PFSK-1 (cell line): Measurements from ENCODE around the gene LOXL3.

Experiments used
- FOXP2 ChIP-seq: optimal IDR thresholded peaks from 2 replicates; pipeline ENCODE3; 2011; ENCODE audit warnings: borderline replicate concordance, control low read depth, inconsistent platforms; ENCODE audit not compliant: insufficient read depth; ENCODE audit errors: extremely low read length, extremely low read depth
- POLR2AphosphoS5 ChIP-seq: IDR thresholded peaks from 2 replicates; pipeline ENCODE4 v1.6.1; 2012; ENCODE audit warnings: low read depth, mild to moderate bottlenecking, control low read depth, low read length, moderate library complexity
- SIN3A ChIP-seq: IDR thresholded peaks from 2 replicates; pipeline ENCODE4 v1.6.1; 2012; ENCODE audit warnings: mild to moderate bottlenecking, low read length, moderate library complexity, borderline replicate concordance; ENCODE audit not compliant: insufficient read depth
- TAF1 ChIP-seq: IDR thresholded peaks from 2 replicates; pipeline ENCODE4 v1.6.1; 2012; ENCODE audit warnings: low read length, control low read depth, borderline replicate concordance; ENCODE audit not compliant: insufficient read depth
- TF ChIP-seq, protein P1 (sequence below), 2 experiments: IDR thresholded peaks; 2 replicates each; pipeline versions ENCODE4 v1.6.1 to v1.8.0; 2011 to 2012; ENCODE audit warnings: low read depth in 2 of 2, low read length in 2 of 2, control low read depth in 1 of 2, inconsistent platforms in 1 of 2, mild to moderate bottlenecking in 1 of 2, moderate library complexity in 1 of 2; ENCODE audit not compliant: insufficient read depth in 1 of 2

DNA sequence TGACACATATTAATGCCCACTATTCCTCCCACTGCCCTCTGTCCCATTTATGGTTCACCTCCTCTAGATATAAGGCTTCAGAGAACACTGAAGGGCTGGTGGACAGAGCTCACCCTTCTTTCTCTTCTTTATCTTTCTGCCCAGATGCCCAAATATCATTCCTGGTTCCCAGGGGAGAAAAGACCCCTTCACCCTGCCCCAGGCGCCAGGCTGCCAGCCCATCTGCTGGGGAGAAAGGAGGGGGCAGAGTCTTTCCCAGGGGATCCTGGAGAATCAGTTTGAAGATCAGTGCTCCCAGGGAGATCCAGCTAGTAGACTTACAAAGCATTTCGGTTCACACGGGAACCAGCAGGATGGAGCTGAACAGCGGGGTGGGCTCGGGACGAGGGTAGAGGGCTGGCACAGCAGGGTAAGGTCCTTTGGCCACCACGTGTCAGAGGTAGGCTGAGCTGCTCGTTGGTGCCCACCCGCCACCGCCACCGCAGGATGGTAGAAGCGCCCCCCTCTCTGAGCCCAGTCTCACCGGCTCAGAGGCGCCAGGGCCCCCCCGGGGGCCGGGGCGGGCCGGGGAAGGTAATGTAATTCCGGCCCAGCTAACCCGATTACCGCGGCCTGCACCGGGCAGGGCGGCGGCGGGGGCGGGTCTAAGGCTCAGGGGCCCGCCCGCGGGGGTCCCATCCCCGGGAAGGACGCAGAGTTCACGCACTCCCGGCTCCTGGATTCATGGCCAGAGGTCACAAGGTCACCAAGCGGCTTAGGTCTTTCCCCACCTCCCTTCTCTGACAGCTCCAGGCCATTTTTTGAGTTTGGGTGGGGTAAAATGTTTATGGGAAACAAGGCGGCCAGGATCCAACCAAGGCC is 40.8 kb downstream of the LOXL3 start:
- TF ChIP-seq, protein P1, sequence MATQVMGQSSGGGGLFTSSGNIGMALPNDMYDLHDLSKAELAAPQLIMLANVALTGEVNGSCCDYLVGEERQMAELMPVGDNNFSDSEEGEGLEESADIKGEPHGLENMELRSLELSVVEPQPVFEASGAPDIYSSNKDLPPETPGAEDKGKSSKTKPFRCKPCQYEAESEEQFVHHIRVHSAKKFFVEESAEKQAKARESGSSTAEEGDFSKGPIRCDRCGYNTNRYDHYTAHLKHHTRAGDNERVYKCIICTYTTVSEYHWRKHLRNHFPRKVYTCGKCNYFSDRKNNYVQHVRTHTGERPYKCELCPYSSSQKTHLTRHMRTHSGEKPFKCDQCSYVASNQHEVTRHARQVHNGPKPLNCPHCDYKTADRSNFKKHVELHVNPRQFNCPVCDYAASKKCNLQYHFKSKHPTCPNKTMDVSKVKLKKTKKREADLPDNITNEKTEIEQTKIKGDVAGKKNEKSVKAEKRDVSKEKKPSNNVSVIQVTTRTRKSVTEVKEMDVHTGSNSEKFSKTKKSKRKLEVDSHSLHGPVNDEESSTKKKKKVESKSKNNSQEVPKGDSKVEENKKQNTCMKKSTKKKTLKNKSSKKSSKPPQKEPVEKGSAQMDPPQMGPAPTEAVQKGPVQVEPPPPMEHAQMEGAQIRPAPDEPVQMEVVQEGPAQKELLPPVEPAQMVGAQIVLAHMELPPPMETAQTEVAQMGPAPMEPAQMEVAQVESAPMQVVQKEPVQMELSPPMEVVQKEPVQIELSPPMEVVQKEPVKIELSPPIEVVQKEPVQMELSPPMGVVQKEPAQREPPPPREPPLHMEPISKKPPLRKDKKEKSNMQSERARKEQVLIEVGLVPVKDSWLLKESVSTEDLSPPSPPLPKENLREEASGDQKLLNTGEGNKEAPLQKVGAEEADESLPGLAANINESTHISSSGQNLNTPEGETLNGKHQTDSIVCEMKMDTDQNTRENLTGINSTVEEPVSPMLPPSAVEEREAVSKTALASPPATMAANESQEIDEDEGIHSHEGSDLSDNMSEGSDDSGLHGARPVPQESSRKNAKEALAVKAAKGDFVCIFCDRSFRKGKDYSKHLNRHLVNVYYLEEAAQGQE (IDR thresholded peaks at IDR 0.05; ENCODE audit: insufficient read depth in 1 of 2, low read depth in 2 of 2, low read length in 2 of 2), result no peak
- TF ChIP-seq SIN3A (no peak), POLR2AphosphoS5 (no peak), TAF1 (no peak), FOXP2 (no peak)
